ENCODE data around the gene USF2. TPM values are rescaled to one million over a fixed set of nuclear protein-coding genes. Genes with fewer than 3 reads are reported as not detected.
"Not testable (repeated sequence)": the region's sequence is repeated elsewhere in the genome, so short reads cannot be mapped to it uniquely, and the experiment has no call there.

Gene USF2
- polyA plus RNA-seq, 1 donor from 2014 or later = 11.5 TPM

- Mint-ChIP-seq H3K4me3 (no peak overlapping the region), H3K36me3 (no peaks in the 10 kb centered on the region), H3K27me3 (peaks cover 2% of the 10 kb centered on the region), H3K9me3 (no peaks in the 10 kb centered on the region), H3K4me1 (peaks cover 0 to 3% (median 1%) of the 10 kb centered on the region in 3 donors), H3K27ac (no peak overlapping the region)
Observed at GRCh38 chr19:35231956-35232645, 36.7 kb upstream of the USF2 start.

- Mint-ChIP-seq H3K9me3 (no peaks in the 10 kb centered on the region), H3K27me3 (peaks cover 2% of the 10 kb centered on the region), H3K27ac (no peak overlapping the region), H3K4me3 (no peak overlapping the region), H3K4me1 (peaks cover 0 to 3% (median 1%) of the 10 kb centered on the region in 3 donors), H3K36me3 (no peaks in the 10 kb centered on the region)
Observed at GRCh38 chr19:35232912-35233311, 35.9 kb upstream of the USF2 start.

GRCh38 chr19:35236638-35237400, 31.9 kb upstream of the USF2 start:
- Mint-ChIP-seq H3K4me3 (no peak overlapping the region), H3K27ac (no peak overlapping the region)

GRCh38 chr19:35239597-35239996, 29.2 kb upstream of the USF2 start:
- not testable (repeated sequence) for H3K27me3 Mint-ChIP-seq, H3K9me3 Mint-ChIP-seq, H3K36me3 Mint-ChIP-seq, H3K4me3 Mint-ChIP-seq
- Mint-ChIP-seq H3K4me1 (peaks cover 11 to 16% (median 14%) of the 10 kb centered on the region in 3 donors), H3K27ac (peak overlapping the region in 2 of 3 donors; percentile 73 to 80)

More at GRCh38 chr19:35236638-35237400, 31.9 kb upstream of the USF2 start:
- Mint-ChIP-seq H3K36me3 (no peaks in the 10 kb centered on the region), H3K27me3 (no peaks in the 10 kb centered on the region), H3K4me1 (peaks cover 10 to 14% (median 12%) of the 10 kb centered on the region in 3 donors), H3K9me3 (peaks cover 0 to 2% (median 0%) of the 10 kb centered on the region in 3 donors)

GRCh38 chr19:35240327-35240726, 28.4 kb upstream of the USF2 start:
- Mint-ChIP-seq H3K9me3 (peaks cover 0 to 2% (median 0%) of the 10 kb centered on the region in 3 donors), H3K27me3 (no peaks in the 10 kb centered on the region), H3K36me3 (no peaks in the 10 kb centered on the region), H3K4me1 (peaks cover 11 to 16% (median 14%) of the 10 kb centered on the region in 3 donors), H3K27ac (peak overlapping the region; percentile 32 to 80 (median 73)), H3K4me3 (peak overlapping the region in 3 of 4 donors; percentile 2 to 82 (median 60))

- H3K27ac Mint-ChIP-seq = peak overlapping the region in 1 of 3 donors; percentile 23
Observed at GRCh38 chr19:35241417-35241816, 27.3 kb upstream of the USF2 start.

GRCh38 chr19:35246466-35247092, 22.2 kb upstream of the USF2 start:
- Mint-ChIP-seq H3K4me3 (peak overlapping the region in 3 of 4 donors; percentile 34 to 98 (median 56)), H3K4me1 (peaks cover 15 to 30% (median 15%) of the 10 kb centered on the region in 3 donors), H3K36me3 (no peaks in the 10 kb centered on the region), H3K27me3 (no peaks in the 10 kb centered on the region), H3K9me3 (no peaks in the 10 kb centered on the region), H3K27ac (peak overlapping the region in 2 of 3 donors; percentile 67 to 91)

More at GRCh38 chr19:35241417-35241816, 27.3 kb upstream of the USF2 start:
- H3K27me3 Mint-ChIP-seq = no peaks in the 10 kb centered on the region
- H3K9me3 Mint-ChIP-seq = peaks cover 0 to 2% (median 0%) of the 10 kb centered on the region in 3 donors
- H3K4me3 Mint-ChIP-seq = peak overlapping the region in 2 of 4 donors; percentile 39 to 63
- H3K36me3 Mint-ChIP-seq = no peaks in the 10 kb centered on the region
- H3K4me1 Mint-ChIP-seq = peaks cover 11 to 20% (median 14%) of the 10 kb centered on the region in 3 donors

GRCh38 chr19:35247526-35248309, 21.0 kb upstream of the USF2 start:
- no peaks in the 10 kb centered on the region for H3K27me3 Mint-ChIP-seq

GRCh38 chr19:35248310-35249145, 20.2 kb upstream of the USF2 start, which contains the start of gene LSR:
LSR (plus strand) TSS chr19:35249002; CDS start chr19:35249023, 21 bp downstream.
- peak within 1 kb of the TSS; percentile 93 to 99 (median 98) for H3K4me3 Mint-ChIP-seq
- no peaks in the 10 kb centered on the region for H3K9me3 Mint-ChIP-seq
- no peaks in the 10 kb centered on the region for H3K27me3 Mint-ChIP-seq
- H3K36me3 Mint-ChIP-seq = no peaks in the 10 kb centered on the region
- H3K4me1 Mint-ChIP-seq = peaks cover 16 to 28% (median 19%) of the 10 kb centered on the region in 3 donors
- H3K27ac Mint-ChIP-seq = peak within 1 kb of the TSS; percentile 91 to 98 (median 97)

More at GRCh38 chr19:35247526-35248309, 21.0 kb upstream of the USF2 start:
- H3K36me3 Mint-ChIP-seq = no peaks in the 10 kb centered on the region
- H3K27ac Mint-ChIP-seq = peak overlapping the region; percentile 91 to 98 (median 97)
- H3K4me1 Mint-ChIP-seq = peaks cover 16 to 30% (median 16%) of the 10 kb centered on the region in 3 donors
- H3K9me3 Mint-ChIP-seq = no peaks in the 10 kb centered on the region
- peak overlapping the region; percentile 93 to 99 (median 98) for H3K4me3 Mint-ChIP-seq

GRCh38 chr19:35249146-35249847, 19.5 kb upstream of the USF2 start:
- H3K36me3 Mint-ChIP-seq = no peaks in the 10 kb centered on the region
- no peaks in the 10 kb centered on the region for H3K9me3 Mint-ChIP-seq
- peaks cover 16 to 24% (median 19%) of the 10 kb centered on the region in 3 donors for H3K4me1 Mint-ChIP-seq
- peak overlapping the region; percentile 93 to 99 (median 98) for H3K4me3 Mint-ChIP-seq
- H3K27ac Mint-ChIP-seq = peak overlapping the region; percentile 91 to 98 (median 97)
- H3K27me3 Mint-ChIP-seq = no peaks in the 10 kb centered on the region

GRCh38 chr19:35249848-35250711, 18.7 kb upstream of the USF2 start:
- Mint-ChIP-seq H3K4me3 (peak overlapping the region; percentile 93 to 99 (median 98)), H3K9me3 (no peaks in the 10 kb centered on the region), H3K4me1 (peaks cover 16 to 24% (median 19%) of the 10 kb centered on the region in 3 donors), H3K27ac (peak overlapping the region in 2 of 3 donors; percentile 68 to 91), H3K36me3 (no peaks in the 10 kb centered on the region), H3K27me3 (no peaks in the 10 kb centered on the region)

- Mint-ChIP-seq H3K36me3 (no peaks in the 10 kb centered on the region), H3K4me3 (peak overlapping the region in 2 of 4 donors; percentile 18 to 98), H3K27me3 (no peaks in the 10 kb centered on the region), H3K4me1 (peaks cover 18 to 22% (median 19%) of the 10 kb centered on the region in 3 donors), H3K27ac (peak overlapping the region in 1 of 3 donors; percentile 78), H3K9me3 (no peaks in the 10 kb centered on the region)
Observed at GRCh38 chr19:35251456-35251855, 17.3 kb upstream of the USF2 start.

All from IgD-negative memory B cell (primary cell).